ENCODE data around the gene ZFYVE27. TPM values are rescaled to one million over a fixed set of nuclear protein-coding genes. Genes with fewer than 3 reads are reported as not detected.

ZFYVE27 gene
- total RNA-seq, 1 donor from 2014 or later = 29.4 TPM

- Histone ChIP-seq H3K27me3 (no peaks in the 10 kb centered on the region), H3K4me3 (peak overlapping the region; percentile 99), H3K4me1 (peaks cover 17% of the 10 kb centered on the region), H3K27ac (peak overlapping the region; percentile 98), H3K9me3 (no peaks in the 10 kb centered on the region), H3K36me3 (peaks cover 26% of the 10 kb centered on the region)
- no peak for TF ChIP-seq CTCF (IDR thresholded peaks at IDR 0.05)
- intact Hi-C loops (cut with DNase I) = loop anchor here (10.0 kb wide), 1 partner anchor 62 kb away; no protein-coding TSS in a partner anchor
- ATAC-seq = peak; percentile 3
- DNase-seq = no peak
These were observed 476 bp upstream of the ZFYVE27 start for GRCh38 chr10:97736403-97736901.

- no peak for ATAC-seq
These were observed 890 bp downstream of the ZFYVE27 start for GRCh38 chr10:97737770-97738265.

GRCh38 chr10:97738616-97739015 lies 1.7 kb downstream of the ZFYVE27 start:
- DNase-seq = no peak
- no peak for TF ChIP-seq CTCF (IDR thresholded peaks at IDR 0.05)
- ATAC-seq = no peak
- Histone ChIP-seq H3K4me3 (no peak overlapping the region), H3K9me3 (no peaks in the 10 kb centered on the region), H3K27me3 (no peaks in the 10 kb centered on the region), H3K36me3 (peaks cover 39% of the 10 kb centered on the region), H3K27ac (no peak overlapping the region), H3K4me1 (peaks cover 17% of the 10 kb centered on the region)
- intact Hi-C loops (cut with DNase I) = loop anchor here (10.0 kb wide), 1 partner anchor 64 kb away; no protein-coding TSS in a partner anchor

More at GRCh38 chr10:97737770-97738265, 890 bp downstream of the ZFYVE27 start:
- Histone ChIP-seq H3K27ac (peak overlapping the region; percentile 98), H3K4me3 (peak overlapping the region; percentile 99), H3K9me3 (no peaks in the 10 kb centered on the region), H3K36me3 (peaks cover 31% of the 10 kb centered on the region), H3K27me3 (no peaks in the 10 kb centered on the region), H3K4me1 (peaks cover 17% of the 10 kb centered on the region)
- intact Hi-C loops (cut with DNase I) = loop anchor here (10.0 kb wide), 1 partner anchor 63 kb away; no protein-coding TSS in a partner anchor
- TF ChIP-seq CTCF (IDR thresholded peaks at IDR 0.05) = no peak
- DNase-seq = no peak

GRCh38 chr10:97740613-97741012 lies 3.7 kb downstream of the ZFYVE27 start:
- no peak for DNase-seq
- intact Hi-C loops (cut with DNase I) = no loop called here
- Histone ChIP-seq H3K4me1 (peaks cover 17% of the 10 kb centered on the region), H3K4me3 (no peak overlapping the region), H3K27me3 (no peaks in the 10 kb centered on the region), H3K9me3 (no peaks in the 10 kb centered on the region), H3K27ac (no peak overlapping the region), H3K36me3 (peaks cover 59% of the 10 kb centered on the region)
- TF ChIP-seq CTCF (IDR thresholded peaks at IDR 0.05) = no peak
- no peak for ATAC-seq

- intact Hi-C loops (cut with DNase I) = no loop called here
- peaks cover 6% of the 10 kb centered on the region for H3K4me1 ChIP-seq
- peaks cover 86% of the 10 kb centered on the region for H3K36me3 ChIP-seq
- no peak for TF ChIP-seq CTCF (IDR thresholded peaks at IDR 0.05)
- H3K27me3 ChIP-seq = no peaks in the 10 kb centered on the region
- no peak overlapping the region for H3K4me3 ChIP-seq
- H3K9me3 ChIP-seq = no peaks in the 10 kb centered on the region
- no peak for ATAC-seq
- DNase-seq = no peak
- no peak overlapping the region for H3K27ac ChIP-seq
These were observed 6.4 kb downstream of the ZFYVE27 start for GRCh38 chr10:97743169-97743943.

All from upper lobe of right lung (tissue), 1 donor.